GM21723 (cell line): Measurements from ENCODE around the gene CNTN3.

Experiments
- ATAC-seq: cut with Tn5 transposase; IDR thresholded peaks from one replicate; pipeline ENCODE4 v1.9.1; 2021; ENCODE audit warnings: mild to moderate bottlenecking, moderate library complexity; ENCODE audit not compliant: unreplicated experiment

The CNTN3 gene

DNA sequence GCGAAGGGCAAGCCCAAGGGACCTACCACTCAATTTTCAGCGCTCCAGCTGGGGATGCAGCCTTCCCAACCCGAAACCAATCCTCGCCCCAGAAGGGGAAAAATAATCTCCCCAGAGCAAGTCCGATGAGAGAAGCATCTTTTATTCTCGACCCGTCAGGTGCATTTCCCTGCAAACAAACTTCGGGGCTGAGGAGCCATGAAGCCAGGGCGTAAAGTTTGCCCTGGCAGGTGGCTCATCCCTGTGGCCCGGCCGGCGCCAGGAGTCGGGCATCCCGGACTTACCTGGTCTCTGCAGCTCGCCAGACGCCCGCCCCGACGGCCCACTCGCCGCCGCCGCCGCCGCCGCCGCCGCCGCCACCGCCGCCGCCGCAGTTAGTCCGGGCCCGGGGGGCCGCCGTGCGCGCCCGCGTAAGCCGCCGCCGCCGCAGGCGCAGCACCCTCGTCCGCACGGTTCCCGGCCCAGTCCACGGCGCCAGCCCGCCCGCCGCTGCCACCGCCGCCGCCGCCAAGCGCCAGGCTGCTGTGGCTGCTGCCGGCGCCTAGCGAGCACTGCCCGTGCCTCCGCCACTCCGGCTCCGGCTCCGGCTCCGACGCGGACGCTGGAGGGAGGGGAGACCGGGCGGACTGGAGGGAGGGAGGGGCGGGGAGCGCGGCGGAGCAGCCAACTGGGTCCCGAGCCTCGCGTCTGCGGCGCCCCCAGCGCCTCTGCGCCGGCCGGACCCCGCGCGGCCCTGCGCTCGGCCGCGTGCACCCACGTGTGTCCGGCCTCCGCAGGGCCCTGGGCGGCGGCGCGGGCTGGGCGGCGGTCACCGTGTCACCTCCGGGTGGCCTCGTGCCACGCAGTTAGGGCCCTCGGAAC is at the start of gene CNTN3:
CNTN3 (minus strand) TSS at position 553 of the 861 bp plus-strand sequence. CDS start 93,547 bp downstream, outside the sequence.
- no peak for ATAC-seq

DNA sequence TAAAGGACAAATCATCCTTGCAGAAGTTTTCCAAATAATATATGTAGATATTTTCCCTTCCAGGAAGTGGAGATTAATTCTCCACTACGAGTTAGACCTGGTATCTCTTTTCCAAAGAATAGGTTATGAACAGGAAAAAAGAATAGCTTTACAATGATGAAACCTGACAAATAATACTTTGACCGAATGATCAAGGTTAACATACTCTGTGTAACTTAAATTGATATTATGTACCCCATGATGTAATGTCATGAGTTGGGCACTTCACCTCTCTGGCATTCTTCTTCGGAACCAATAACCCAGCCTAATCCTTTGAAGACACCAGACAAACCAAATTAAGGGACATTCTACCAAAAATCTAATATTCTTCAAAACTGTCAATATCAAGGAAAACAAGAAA is 48.7 kb upstream of the CNTN3 start:
- ATAC-seq = no peak

DNA sequence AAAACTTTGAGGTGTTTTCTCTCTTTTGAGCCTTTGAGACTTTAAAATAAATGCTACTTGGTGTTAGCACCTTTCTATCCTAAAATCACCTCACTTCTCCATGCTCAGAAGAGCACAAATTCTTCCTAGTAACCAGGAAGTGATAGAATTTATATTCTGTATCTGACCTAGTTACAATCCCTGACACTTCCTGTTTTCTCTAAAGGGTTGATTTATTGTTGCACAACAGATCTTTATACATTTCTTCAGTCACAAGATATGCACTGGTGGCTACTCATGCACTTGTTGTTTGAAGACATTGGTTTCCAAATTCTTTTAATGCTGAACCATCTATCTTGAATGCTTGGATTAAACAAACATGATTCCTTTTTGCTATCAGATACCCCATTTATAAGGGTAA is 47.2 kb upstream of the CNTN3 start:
- ATAC-seq = no peak

DNA sequence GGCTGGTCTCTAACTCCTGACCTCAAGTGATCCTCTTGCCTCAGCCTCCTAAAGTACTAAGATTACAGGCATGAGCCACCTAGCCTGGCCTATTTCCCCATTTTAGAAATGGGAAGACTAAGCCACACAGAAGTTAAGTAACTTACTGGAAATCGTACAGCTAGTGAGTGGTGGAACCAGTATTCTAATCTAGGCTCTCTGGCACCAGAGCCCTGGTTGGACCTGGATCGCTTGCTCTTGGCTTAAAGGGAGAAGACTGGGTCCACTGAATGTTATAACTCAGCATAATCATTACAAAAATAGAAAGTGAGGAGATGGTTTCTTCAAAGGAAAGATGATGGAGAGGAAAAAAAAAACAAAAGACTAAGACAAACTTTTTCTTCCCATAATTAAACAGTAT is 37.4 kb upstream of the CNTN3 start:
- ATAC-seq = no peak

DNA sequence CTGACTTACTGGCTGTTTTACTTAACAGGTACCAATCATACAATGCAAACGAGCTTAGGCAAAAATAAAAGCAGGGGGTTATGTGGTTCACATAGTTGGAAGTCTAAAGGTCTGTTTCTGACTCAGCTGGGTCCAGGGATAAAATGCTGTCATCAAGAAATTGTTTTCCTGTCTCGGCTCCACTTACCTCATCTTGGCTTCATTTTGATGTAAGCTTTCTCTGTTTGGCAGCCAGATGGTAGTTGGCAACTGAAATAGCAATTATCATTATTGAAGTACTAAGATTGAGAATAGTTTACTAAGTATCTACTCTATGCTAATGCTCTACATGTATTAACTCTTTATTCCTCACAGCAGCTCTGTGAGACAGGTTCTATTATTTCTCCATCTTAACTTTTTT is 36.8 kb upstream of the CNTN3 start:
- ATAC-seq = no peak

DNA sequence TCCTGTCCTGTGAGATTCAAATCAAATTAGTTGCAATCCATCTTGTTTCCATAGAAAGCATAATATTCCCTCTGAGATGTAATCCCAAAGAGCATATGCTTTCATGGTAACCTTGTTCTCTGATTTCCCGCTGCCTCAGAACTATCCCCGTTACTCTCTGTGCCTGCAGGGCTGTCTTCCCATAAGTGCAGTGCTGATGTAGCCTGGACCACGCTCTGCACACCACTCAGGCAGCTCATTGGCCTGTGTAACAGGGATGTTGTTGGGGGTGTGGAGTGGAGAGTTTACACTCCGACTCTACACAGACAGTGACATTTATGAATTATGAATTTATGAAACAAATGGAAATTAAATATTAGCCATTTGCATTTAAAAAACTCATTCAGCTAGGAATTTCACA is 33.6 kb upstream of the CNTN3 start:
- ATAC-seq = no peak

DNA sequence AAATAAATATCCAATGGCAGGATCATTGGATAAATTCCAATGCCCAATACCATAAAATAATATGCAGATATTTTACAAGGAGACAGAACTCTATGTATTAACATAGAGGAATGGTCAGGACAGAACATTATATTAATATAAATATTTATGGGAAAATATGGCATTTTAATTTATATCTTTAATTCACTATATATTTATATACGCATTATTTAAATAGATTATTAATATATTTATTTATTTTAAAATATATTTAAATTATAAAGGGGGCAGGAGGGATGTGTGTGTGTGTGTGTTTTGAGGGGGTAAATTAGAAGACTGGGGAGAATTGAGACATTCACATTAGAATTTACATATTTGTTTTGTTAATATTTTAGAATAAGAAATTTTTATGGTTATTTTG is 31.6 kb upstream of the CNTN3 start:
- no peak for ATAC-seq

DNA sequence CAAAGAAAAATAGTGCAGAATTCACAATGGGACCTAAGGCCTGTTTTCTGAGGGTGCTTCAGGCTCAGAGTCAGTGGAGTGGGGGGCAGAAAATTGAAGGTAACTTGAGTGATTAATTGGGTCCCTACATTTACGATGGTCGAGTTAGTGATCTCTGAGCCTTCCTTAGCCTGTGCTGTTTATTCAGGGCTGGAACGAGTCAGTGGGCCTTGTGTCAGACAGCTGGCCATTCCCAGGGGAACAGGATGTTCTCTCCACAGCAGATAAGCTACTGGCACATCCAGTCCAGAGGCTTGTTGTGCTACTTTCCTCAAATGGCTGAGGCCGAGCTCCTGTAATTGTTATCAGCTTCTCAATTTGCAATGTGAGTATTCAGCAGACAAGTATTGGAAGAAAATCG is 29.2 kb upstream of the CNTN3 start:
- no peak for ATAC-seq

DNA sequence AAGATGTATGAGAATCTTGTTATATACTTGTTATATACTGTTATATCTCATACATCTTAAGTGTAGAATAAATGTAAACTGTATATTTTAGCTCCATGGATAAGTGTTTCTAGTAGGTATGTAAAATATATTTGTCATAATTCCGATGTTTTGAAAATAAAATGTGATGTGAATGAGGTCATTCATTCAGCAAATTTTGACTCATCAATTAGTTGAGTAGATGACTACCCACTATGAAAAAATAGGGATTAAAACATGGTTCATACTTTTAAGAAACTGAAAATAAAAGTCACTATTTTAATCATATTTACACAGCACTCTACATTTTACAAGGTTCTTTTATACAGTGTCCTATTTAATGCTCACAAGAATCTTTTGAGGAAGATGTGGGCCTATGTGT is 28.4 kb upstream of the CNTN3 start:
- ATAC-seq = no peak

DNA sequence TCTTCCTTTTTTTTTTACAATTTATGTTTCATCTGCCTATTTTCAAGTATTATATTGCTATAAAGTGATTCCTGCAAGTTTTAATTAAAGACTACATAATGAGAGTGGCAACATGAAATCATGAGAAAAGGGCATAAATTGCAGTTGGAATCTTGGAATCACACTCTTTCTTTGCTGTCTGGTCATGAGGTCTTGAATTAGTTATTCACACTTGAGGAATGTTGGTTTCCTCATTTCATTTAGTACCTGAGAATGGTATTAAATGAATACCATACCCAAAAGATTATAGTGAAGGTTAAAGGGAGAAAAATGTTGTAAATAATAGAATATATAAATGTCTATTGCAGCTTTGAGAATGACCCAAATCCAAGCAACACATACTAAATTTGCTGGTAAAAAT is 25.8 kb upstream of the CNTN3 start:
- ATAC-seq = no peak

DNA sequence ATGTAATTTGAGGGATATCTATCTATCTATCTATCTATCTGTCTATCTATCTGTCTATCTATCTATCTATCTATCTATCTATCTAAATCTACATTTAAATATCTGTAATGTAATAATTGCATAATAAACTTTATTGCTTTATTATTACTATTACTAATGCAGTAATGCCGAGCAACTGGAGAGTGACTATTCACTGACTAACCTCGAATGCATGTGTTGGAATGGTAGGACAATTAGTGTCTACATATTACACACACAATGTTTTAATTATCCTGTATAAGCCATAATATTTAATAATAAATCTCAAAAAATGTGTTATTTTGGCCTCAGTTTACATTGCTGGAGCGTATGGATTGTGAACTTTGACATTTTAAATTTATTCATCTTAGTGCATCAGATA is 25.2 kb upstream of the CNTN3 start:
- no peak for ATAC-seq

DNA sequence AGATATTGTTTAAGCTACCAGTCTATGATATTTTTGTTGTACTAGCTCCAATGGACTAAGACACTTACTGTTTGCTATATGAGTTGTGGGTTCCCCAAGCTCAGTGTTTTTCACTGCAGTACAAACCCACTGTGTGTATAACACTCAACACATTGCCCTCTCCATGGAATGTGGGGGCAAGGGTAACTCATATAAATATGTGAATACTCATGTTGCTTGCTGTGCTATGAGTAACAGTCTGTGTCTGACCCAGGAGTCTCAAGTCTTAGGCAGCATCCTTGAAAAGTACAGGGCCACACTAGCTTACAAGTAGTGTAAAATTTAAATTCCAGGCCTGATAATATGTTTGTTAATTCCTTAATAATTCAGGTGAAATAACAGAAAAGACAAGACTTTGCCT is 22.5 kb upstream of the CNTN3 start:
- no peak for ATAC-seq

DNA sequence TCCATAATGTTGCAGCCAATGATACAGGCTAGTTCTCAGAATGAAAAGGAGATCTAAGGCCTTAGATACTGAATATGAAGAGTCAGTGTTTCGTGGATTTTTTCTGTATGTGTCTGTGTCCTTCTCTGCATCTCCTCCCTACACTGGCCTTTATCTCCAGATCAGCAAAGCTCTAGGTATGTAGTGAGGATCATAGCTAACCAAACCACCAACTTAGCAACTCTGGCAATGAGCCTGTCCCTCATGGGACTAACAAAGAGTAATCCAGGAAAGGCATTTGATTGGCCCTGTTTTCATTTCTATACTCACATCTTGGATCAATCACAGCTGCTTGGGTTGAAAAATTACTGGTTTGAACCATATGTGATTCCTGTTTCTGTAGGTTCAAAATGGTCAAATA is 18.6 kb upstream of the CNTN3 start:
- ATAC-seq = no peak

DNA sequence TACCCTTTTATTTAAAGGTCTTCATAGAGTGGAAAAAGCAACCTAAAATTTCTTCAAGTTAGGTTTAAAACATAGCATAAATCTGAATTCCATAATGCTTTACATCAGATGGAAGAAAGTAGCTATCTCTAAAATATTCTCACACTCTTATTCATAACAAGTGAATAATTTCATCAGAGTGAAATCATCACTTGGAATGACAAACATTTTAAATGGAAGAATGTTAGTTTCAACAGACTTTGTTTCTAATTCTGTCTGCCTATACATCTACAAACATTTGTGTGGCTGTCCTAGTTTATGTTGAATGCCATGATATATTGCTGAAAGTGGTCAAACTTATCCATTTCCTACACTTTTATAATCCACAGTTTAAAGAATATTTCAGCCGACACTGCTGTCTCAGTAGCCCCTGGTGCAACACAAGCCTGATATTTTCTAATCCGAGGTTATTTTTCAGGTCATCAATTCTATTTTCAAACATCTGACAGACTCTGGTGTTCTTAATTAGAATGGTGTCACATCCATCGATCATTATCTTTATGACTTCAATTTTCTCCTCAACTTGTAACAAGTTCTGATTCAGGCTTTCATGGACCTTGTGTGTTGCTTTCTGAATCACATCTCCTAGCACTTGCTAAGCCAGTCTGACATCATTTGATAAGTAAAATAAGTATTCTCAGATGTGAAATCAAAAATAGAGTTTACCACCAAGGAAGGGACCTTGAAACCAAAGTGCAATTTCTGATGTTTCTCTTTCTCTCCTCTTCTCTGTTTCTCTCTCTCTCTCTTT is 17.1 kb upstream of the CNTN3 start:
- ATAC-seq = no peak

DNA sequence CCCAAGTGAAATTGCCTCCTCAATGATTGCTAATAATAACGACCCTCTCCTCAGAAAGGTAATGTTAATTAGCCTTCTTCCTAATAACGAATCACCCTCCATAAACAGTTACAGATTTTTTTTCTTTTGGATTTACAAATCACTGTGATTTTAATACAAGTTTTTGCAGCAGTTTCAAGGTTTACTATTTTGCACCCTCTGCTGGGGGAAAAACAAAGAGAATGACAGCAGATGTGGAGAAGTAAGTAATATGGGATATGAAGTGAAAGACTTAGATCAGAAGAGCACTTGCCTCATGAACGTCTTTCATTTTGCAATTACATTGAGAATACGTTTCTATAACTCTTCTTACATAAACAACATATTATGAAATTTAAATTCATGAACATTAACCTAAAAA is 16.1 kb upstream of the CNTN3 start:
- ATAC-seq = no peak

DNA sequence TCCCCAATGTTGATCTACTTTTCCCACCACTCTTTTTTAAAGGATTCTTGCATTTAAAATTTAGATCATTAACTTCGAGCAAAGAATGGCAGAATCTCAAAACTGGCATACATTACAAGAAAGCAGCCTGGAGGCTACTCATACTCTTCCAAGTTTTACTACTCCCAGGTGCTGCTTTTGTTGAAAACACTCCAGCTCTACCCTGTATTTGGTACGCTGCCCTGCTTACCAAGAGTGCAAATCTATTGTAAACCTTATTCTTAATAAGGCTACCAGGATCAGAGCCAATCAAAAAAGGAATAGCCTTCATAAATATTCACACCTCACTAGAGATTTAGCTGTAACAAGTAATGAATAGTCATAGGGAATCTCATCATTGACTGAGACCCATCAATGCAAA is 11.6 kb upstream of the CNTN3 start:
- no peak for ATAC-seq

DNA sequence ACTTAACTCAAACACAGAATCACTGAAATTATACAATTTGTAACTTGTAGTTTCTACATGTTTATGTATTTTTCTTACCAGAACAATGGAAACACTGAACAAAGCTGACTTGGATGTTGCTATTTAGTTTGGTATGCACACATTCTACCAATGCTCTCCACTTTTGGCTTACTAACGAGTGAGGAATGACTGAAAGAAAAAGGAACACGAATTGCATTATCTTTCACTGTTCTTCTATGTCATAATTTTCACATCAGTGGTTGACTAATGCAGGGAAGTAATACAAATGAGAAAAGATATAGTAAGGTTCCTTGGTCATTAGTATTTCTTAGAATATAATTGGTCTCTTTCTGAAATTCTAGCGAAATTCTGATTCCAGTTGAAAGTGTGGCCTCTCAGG is 9.8 kb upstream of the CNTN3 start:
- ATAC-seq = no peak

DNA sequence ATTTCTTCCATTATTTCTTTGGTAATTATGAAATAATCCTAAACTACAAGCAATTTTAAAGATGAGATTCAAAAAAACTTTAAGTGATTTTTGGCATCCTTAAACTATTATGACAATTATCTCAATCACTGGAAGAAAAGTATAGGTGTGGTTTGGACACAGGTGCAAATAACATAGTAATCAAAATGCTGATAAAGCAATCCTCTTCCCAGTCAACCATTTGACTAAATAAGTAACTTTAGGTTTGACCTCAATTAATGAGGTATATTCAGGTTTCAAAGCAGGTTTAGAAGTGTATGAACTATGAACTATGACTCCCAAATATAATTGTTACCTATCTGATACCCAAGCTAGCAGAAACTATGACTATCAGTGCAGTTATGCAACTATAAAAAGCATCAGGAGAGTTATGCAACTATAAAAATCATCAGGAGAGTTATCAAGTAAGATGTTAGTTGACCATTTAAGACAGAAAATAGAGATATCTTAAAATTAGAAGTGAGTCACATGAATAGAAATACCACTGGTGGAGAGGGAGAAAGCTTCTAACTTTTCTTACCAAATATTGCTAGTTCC is 8.9 kb upstream of the CNTN3 start:
- no peak for ATAC-seq

DNA sequence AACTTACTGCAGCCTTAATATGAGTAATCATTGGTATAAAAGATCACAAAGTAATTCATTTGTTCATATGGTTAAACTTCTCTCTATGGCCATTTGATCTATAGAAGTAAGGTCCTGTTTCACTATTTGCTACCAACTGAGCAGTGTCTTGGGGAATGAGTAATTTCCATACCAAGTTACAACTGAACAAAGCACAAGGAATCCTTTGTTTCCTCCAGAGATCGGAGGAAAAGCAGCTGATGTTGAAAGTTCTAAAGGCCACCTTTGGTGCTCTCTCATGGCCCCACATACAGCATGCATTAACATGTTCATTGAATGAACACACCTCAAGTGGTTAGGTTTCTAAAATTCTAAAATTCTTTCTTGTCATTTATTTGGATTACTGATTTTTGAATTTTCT is 7.1 kb upstream of the CNTN3 start:
- no peak for ATAC-seq

DNA sequence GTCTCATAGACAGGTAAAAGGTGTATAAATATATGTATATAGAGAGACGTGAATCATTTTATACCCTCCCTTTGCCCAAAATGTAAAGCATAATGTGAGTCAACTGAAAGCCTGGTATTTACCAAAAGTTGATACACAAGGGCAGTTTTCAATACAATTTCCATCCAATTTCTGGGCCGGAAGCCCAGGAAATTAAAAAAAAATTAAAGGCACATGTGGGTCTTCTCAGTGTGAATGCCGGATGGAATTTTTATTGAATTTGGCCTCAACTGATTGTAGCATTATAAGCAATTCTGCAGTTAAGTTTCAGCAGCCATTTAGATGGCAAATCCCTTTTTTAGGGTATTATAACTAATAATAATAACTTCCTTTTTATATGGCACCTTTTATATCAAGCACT is 3.3 kb upstream of the CNTN3 start:
- no peak for ATAC-seq

DNA sequence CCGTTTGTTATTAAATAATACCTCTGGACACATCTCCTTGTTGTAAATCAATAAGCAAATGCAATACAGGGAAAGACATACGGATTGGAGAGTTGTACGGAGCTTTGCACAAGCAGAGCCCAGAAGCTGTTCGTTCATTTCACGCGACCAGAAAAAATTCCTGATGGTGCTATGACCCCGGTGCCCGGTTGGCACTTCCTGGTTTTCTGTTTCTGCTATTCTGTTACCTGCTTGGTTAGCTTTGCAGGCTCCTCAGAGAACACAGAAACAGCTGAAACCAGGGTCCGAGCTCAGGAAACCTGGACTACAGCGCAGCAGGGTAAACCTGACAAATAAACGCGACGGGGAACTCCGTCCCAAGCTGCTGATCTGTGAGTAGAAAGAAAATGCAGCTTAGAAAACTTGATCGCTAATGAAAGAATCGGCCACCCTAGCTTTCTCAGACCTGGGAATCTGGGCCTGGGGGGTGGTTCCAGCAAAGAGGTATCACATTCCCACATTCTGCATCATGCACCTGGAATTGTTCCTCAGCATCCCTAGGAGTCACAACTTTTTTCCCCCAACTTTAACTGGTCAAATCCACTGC is 845 bp downstream of the CNTN3 start:
- no peak for ATAC-seq

DNA sequence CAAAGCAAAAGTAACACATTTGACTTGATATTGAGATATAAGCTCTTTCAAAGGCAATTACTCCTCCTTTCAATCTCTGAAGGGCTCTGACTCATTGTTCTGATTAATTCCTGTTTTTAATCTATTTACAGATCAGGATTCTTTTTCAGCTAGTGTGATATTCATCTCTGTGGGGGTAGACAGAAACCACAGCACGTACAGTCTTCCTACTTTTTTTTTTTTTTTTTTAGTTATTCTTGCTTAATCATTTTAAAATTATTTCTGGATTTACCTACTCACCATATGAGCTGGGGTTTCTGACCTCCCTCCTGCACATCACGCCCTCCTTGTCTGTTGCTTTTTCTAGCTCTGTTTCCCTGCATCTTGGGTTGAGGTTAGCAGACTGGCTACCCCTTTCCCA is 1.4 kb downstream of the CNTN3 start:
- ATAC-seq = no peak
